Measurements from ENCODE around the gene BNIP5. TPM values are rescaled to one million over a fixed set of nuclear protein-coding genes. Genes with fewer than 3 reads are reported as not detected.

Gene BNIP5
- total RNA-seq, 6 experiments from 2014 or later = not detected

DNA sequence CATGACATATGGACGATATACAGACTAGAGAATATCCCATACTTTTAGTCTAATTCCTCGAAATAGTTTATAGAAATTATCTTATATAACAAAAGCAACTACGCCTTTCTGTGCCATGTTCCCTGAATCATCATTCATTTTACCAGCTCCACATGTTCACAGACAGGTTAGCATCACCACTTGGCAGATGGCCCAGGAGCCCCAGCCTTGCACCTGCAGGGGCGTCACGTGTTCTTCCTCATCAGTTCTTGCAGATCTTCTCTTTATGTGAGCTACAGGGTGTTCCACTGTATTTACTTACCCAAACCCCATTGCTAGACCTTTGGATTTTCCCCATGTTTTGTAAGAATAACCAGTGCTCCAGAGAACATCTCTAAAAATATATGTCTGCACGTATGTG, 12.6 kb upstream of the BNIP5 start:
- DNase-seq (peak in 1 of 3 donors; percentile 59), ATAC-seq (peak in 2 of 4 donors; percentile 11 to 56)
- intact Hi-C loops (cut with DNase I) = no loop called here
- no peak for TF ChIP-seq POLR2A (IDR thresholded peaks at IDR 0.05)
- TF ChIP-seq, protein P1, sequence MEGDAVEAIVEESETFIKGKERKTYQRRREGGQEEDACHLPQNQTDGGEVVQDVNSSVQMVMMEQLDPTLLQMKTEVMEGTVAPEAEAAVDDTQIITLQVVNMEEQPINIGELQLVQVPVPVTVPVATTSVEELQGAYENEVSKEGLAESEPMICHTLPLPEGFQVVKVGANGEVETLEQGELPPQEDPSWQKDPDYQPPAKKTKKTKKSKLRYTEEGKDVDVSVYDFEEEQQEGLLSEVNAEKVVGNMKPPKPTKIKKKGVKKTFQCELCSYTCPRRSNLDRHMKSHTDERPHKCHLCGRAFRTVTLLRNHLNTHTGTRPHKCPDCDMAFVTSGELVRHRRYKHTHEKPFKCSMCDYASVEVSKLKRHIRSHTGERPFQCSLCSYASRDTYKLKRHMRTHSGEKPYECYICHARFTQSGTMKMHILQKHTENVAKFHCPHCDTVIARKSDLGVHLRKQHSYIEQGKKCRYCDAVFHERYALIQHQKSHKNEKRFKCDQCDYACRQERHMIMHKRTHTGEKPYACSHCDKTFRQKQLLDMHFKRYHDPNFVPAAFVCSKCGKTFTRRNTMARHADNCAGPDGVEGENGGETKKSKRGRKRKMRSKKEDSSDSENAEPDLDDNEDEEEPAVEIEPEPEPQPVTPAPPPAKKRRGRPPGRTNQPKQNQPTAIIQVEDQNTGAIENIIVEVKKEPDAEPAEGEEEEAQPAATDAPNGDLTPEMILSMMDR (IDR thresholded peaks at IDR 0.05) = no peak
- Histone ChIP-seq H3K4me3 (no peak overlapping the region), H3K9me3 (peaks cover 0 to 5% (median 0%) of the 10 kb centered on the region in 4 donors), H3K36me3 (no peaks in the 10 kb centered on the region), H3K27ac (no peak overlapping the region), H3K4me1 (no peaks in the 10 kb centered on the region), H3K27me3 (no peaks in the 10 kb centered on the region)
- WGBS (ENCODE audit: insufficient coverage, low coverage, low lambda C conversion rate, missing lambda C conversion rate) = 54% methylated on average over 6 of the region's 6 CpGs

DNA sequence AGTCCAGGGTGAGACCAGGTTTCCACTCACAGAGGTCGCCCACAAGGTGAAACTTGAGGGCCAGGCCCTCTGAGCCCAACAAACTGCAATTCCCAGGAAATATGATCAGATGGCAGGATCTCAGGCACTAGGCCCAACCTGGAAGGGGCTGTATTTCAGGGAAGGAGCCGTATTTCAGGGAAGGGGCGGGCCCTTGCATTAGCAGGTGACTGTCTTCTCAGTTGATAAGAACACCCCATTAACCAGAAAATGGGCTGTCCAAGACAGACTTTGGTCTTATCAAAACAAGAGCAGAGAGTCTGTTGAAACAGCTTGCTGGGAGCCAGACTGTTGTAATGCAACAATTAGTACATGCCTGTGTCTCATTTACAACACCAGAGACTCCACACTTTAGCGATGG, 10.9 kb upstream of the BNIP5 start:
- Histone ChIP-seq H3K27ac (no peak overlapping the region), H3K9me3 (peaks cover 0 to 3% (median 0%) of the 10 kb centered on the region in 4 donors), H3K36me3 (no peaks in the 10 kb centered on the region), H3K4me3 (no peak overlapping the region), H3K27me3 (no peaks in the 10 kb centered on the region), H3K4me1 (no peaks in the 10 kb centered on the region)
- intact Hi-C loops (cut with DNase I) = no loop called here
- TF ChIP-seq, protein P1 (IDR thresholded peaks at IDR 0.05) = no peak
- TF ChIP-seq POLR2A (IDR thresholded peaks at IDR 0.05) = no peak
- 89% methylated on average over 3 of the region's 4 CpGs for WGBS (ENCODE audit: insufficient coverage, low coverage, low lambda C conversion rate, missing lambda C conversion rate)
- DNase-seq (no peak), ATAC-seq (peak in 2 of 4 donors; percentile 12 to 21)

GRCh38 chr6:36346486-36347273, 10.0 kb upstream of the BNIP5 start:
- no peaks in the 10 kb centered on the region for H3K36me3 ChIP-seq
- ATAC-seq = no peak
- H3K9me3 ChIP-seq = no peaks in the 10 kb centered on the region
- H3K27ac ChIP-seq = no peak overlapping the region
- H3K27me3 ChIP-seq = no peaks in the 10 kb centered on the region
- DNase-seq = peak in 1 of 3 donors; percentile 3
- WGBS (ENCODE audit: insufficient coverage, low coverage, low lambda C conversion rate, missing lambda C conversion rate) = 94% methylated on average over 16 of the region's 20 CpGs
- H3K4me1 ChIP-seq = no peaks in the 10 kb centered on the region
- no peak for TF ChIP-seq POLR2A (IDR thresholded peaks at IDR 0.05)
- TF ChIP-seq, protein P1 (IDR thresholded peaks at IDR 0.05) = no peak
- intact Hi-C loops (cut with DNase I) = no loop called here
- H3K4me3 ChIP-seq = no peak overlapping the region

GRCh38 chr6:36345681-36346466, 9.2 kb upstream of the BNIP5 start:
- DNase-seq (peak in 1 of 3 donors; percentile 7), ATAC-seq (no peak)
- 93% methylated on average over 13 of the region's 13 CpGs for WGBS (ENCODE audit: insufficient coverage, low coverage, low lambda C conversion rate, missing lambda C conversion rate)
- TF ChIP-seq POLR2A (IDR thresholded peaks at IDR 0.05) = no peak
- TF ChIP-seq, protein P1 (IDR thresholded peaks at IDR 0.05) = no peak
- no peaks in the 10 kb centered on the region for H3K9me3 ChIP-seq
- intact Hi-C loops (cut with DNase I) = no loop called here
- no peak overlapping the region for H3K27ac ChIP-seq
- no peaks in the 10 kb centered on the region for H3K27me3 ChIP-seq
- H3K4me1 ChIP-seq = peaks cover 0 to 3% (median under 1%) of the 10 kb centered on the region in 4 donors
- no peak overlapping the region for H3K4me3 ChIP-seq
- H3K36me3 ChIP-seq = no peaks in the 10 kb centered on the region

All from right lobe of liver (tissue), 6 donors.